ENCODE data around the gene PPP3R2. TPM values are rescaled to one million over a fixed set of nuclear protein-coding genes. Genes with fewer than 3 reads are reported as not detected.
A peak's percentile ranks its signal among the peaks of the same experiment; 100 is the strongest.
"Not testable (repeated sequence)": the region's sequence is repeated elsewhere in the genome, so short reads cannot be mapped to it uniquely, and the experiment has no call there.

PPP3R2 gene
- polyA plus RNA-seq, 1 experiment = not detected

GRCh38 chr9:101590901-101591300 lies 3.9 kb downstream of the PPP3R2 start:
- H3K36me3 ChIP-seq (ENCODE audit: control insufficient read depth, insufficient read depth, low read length) = no peaks in the 10 kb centered on the region
- H3K4me3 ChIP-seq (ENCODE audit: low read depth, low read length) = no peak overlapping the region
- POLR2A ChIA-PET = no interaction called here
- no peaks in the 10 kb centered on the region for H3K27me3 ChIP-seq (ENCODE audit: control insufficient read depth, insufficient read depth, low read length)
- DNase-seq (ENCODE audit: low read depth) = no peak
- TF ChIP-seq, protein P1, sequence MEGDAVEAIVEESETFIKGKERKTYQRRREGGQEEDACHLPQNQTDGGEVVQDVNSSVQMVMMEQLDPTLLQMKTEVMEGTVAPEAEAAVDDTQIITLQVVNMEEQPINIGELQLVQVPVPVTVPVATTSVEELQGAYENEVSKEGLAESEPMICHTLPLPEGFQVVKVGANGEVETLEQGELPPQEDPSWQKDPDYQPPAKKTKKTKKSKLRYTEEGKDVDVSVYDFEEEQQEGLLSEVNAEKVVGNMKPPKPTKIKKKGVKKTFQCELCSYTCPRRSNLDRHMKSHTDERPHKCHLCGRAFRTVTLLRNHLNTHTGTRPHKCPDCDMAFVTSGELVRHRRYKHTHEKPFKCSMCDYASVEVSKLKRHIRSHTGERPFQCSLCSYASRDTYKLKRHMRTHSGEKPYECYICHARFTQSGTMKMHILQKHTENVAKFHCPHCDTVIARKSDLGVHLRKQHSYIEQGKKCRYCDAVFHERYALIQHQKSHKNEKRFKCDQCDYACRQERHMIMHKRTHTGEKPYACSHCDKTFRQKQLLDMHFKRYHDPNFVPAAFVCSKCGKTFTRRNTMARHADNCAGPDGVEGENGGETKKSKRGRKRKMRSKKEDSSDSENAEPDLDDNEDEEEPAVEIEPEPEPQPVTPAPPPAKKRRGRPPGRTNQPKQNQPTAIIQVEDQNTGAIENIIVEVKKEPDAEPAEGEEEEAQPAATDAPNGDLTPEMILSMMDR (IDR thresholded peaks at IDR 0.05; ENCODE audit: insufficient read depth, low read depth, low read length) = no peak
- CTCF ChIA-PET = interaction anchor here (1.4 kb wide), 1 partner anchor 20 kb away, joined by 3 read pairs; no protein-coding TSS in a partner anchor

GRCh38 chr9:101590074-101590473 lies 4.7 kb downstream of the PPP3R2 start:
- CTCF ChIA-PET = interaction anchor here (1.3 kb wide), 1 partner anchor 141 kb away, joined by 4 read pairs; no protein-coding TSS in a partner anchor
- H3K36me3 ChIP-seq (ENCODE audit: control insufficient read depth, insufficient read depth, low read length); H3K27me3 ChIP-seq (ENCODE audit: control insufficient read depth, insufficient read depth, low read length); POLR2A ChIA-PET; H3K4me3 ChIP-seq (ENCODE audit: low read depth, low read length): not testable (repeated sequence)
- peak; percentile 16 for DNase-seq (ENCODE audit: low read depth)

DNA sequence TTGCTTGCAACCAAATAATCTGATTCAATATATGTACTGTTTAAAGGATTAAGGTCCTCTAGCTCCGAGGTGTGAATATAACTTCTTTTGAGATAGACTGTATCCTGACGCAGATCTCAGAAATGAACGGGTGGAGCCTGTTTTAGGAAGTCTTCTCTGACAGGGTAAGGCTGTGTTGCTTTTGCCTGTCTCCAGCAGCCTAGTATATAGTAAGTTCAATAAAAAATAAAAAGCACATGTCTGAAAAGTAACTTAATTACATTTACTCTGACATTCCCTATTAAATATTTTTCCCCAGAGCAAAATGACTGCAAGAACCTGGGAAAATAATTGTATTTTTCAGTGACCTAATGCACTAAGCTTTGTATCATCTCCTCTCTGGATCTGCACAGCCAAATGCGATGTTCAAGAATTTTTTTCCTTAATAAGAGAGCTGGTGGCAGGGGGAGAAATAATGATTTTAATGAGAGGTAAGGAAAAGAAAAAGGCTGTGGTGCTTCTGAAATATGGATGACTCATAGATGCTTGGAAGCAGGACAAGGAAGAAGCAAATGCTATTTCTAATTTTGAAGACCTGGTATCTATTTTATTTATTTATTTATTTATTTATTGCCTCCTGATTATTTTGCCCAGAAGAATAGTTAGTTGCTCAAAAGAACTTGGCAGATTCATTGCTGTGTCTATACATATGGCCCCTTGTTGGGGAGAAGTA lies 7.3 kb downstream of the PPP3R2 start:
- TF ChIP-seq, protein P1 (IDR thresholded peaks at IDR 0.05; ENCODE audit: insufficient read depth, low read depth, low read length) = no peak
- Histone ChIP-seq H3K27me3 (ENCODE audit: control insufficient read depth, insufficient read depth, low read length) (no peaks in the 10 kb centered on the region), H3K36me3 (ENCODE audit: control insufficient read depth, insufficient read depth, low read length) (no peaks in the 10 kb centered on the region), H3K4me3 (ENCODE audit: low read depth, low read length) (no peak overlapping the region)
- no peak for DNase-seq (ENCODE audit: low read depth)
- ChIA-PET POLR2A (no interaction called here), CTCF (interaction anchor here (0.5 kb wide), 1 partner anchor 21 kb away, joined by 5 read pairs; no protein-coding TSS in a partner anchor)

DNA sequence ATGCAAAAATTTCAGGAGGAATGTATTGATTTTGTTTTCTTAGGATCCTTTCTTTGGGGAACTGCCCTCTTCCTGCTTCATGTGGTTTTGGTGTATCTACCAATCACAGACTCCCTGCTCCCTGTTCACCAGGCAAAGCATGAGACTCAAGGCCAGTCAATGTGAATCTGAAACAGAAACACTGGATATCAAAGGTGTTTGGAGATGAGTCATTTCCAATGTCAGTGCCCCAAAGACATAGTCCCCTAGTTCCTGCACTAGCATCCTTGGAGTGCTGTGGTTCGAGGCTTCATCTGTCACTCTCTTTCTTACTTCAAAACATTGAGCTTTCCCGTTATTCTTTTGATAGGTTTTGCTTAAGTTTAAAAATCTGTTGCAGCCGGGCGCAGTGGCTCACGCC lies 8.1 kb downstream of the PPP3R2 start:
- TF ChIP-seq, protein P1 (IDR thresholded peaks at IDR 0.05; ENCODE audit: insufficient read depth, low read depth, low read length) = no peak
- Histone ChIP-seq H3K36me3 (ENCODE audit: control insufficient read depth, insufficient read depth, low read length) (no peaks in the 10 kb centered on the region), H3K27me3 (ENCODE audit: control insufficient read depth, insufficient read depth, low read length) (no peaks in the 10 kb centered on the region), H3K4me3 (ENCODE audit: low read depth, low read length) (no peak overlapping the region)
- no peak for DNase-seq (ENCODE audit: low read depth)
- POLR2A ChIA-PET = no interaction called here
- CTCF ChIA-PET = no interaction called here

DNA sequence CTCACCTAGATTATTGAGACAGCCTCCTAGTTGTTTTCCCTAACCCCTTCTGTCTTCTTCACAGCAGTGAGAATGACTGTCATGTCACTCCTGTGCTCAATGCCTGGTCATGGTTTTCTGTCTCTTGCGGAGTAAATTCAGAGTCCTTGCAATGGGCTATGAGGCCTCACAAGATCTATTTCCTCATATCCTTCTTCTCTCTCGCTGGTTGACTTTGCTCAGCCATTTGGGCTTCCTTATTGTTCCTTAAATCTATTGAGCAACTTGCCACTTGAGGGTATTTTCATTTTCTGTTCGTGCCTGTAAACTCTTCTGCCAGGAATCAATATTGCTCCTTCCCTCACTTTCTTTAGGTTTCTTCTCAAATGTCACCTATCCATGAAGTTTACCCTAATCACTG lies 9.0 kb downstream of the PPP3R2 start:
- TF ChIP-seq, protein P1 (IDR thresholded peaks at IDR 0.05; ENCODE audit: insufficient read depth, low read depth, low read length) = no peak
- Histone ChIP-seq H3K27me3 (ENCODE audit: control insufficient read depth, insufficient read depth, low read length) (no peaks in the 10 kb centered on the region), H3K36me3 (ENCODE audit: control insufficient read depth, insufficient read depth, low read length) (no peaks in the 10 kb centered on the region), H3K4me3 (ENCODE audit: low read depth, low read length) (no peak overlapping the region)
- POLR2A ChIA-PET = no interaction called here
- CTCF ChIA-PET = interaction anchor here (1.4 kb wide), 1 partner anchor 9 kb away, joined by 4 read pairs; no protein-coding TSS in a partner anchor
- DNase-seq (ENCODE audit: low read depth) = no peak

DNA sequence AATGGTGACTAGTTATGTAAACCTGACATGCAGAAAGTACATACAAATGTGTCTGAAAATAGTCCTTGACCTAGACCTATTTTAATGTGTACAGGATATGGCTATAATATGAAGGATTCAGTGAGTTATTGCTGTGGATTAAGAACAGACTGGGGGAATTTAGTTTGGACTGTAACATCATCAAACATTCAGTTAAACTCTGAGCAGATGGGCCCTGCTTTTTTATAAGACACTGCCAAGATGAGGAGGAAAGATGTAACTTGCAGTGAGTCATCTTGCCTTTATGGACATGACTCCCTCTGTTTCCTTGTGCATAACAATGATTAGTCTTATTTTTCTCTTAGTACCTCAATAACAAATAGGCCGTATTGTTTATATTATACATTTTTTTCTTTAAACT lies 12.2 kb downstream of the PPP3R2 start:
- TF ChIP-seq, protein P1 (IDR thresholded peaks at IDR 0.05; ENCODE audit: insufficient read depth, low read depth, low read length) = no peak
- Histone ChIP-seq H3K36me3 (ENCODE audit: control insufficient read depth, insufficient read depth, low read length) (no peaks in the 10 kb centered on the region), H3K27me3 (ENCODE audit: control insufficient read depth, insufficient read depth, low read length) (no peaks in the 10 kb centered on the region), H3K4me3 (ENCODE audit: low read depth, low read length) (no peak overlapping the region)
- ChIA-PET CTCF (no interaction called here), POLR2A (no interaction called here)
- peak; percentile 89 for DNase-seq (ENCODE audit: low read depth)
